ENCODE measurements around the gene EPHB2.

GRCh38 chr1:22804406-22804805, 93.8 kb downstream of the EPHB2 start:
- TF ChIP-seq POLR2A (IDR thresholded peaks at IDR 0.05; ENCODE audit: low read length) (no peak), BHLHE40 (IDR thresholded peaks at IDR 0.05; ENCODE audit: low read depth, low read length) (no peak), SREBF2 (IDR thresholded peaks at IDR 0.05) (no peak), NR3C1 (IDR thresholded peaks at IDR 0.05) (no peak), JUN (IDR thresholded peaks at IDR 0.05) (no peak), KDM1A (IDR thresholded peaks at IDR 0.05; ENCODE audit: low read depth) (no peak), ESRRA (IDR thresholded peaks at IDR 0.05; ENCODE audit: borderline replicate concordance, low read length) (no peak), ZNF302 (CRISPR knock-in tag; IDR thresholded peaks at IDR 0.05) (no peak), RNF2 (IDR thresholded peaks at IDR 0.05; ENCODE audit: borderline replicate concordance, low read depth) (no peak)
- TF ChIP-seq, protein P1, sequence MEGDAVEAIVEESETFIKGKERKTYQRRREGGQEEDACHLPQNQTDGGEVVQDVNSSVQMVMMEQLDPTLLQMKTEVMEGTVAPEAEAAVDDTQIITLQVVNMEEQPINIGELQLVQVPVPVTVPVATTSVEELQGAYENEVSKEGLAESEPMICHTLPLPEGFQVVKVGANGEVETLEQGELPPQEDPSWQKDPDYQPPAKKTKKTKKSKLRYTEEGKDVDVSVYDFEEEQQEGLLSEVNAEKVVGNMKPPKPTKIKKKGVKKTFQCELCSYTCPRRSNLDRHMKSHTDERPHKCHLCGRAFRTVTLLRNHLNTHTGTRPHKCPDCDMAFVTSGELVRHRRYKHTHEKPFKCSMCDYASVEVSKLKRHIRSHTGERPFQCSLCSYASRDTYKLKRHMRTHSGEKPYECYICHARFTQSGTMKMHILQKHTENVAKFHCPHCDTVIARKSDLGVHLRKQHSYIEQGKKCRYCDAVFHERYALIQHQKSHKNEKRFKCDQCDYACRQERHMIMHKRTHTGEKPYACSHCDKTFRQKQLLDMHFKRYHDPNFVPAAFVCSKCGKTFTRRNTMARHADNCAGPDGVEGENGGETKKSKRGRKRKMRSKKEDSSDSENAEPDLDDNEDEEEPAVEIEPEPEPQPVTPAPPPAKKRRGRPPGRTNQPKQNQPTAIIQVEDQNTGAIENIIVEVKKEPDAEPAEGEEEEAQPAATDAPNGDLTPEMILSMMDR (IDR thresholded peaks at IDR 0.05), result no peak
- TF ChIP-seq, protein P2, sequence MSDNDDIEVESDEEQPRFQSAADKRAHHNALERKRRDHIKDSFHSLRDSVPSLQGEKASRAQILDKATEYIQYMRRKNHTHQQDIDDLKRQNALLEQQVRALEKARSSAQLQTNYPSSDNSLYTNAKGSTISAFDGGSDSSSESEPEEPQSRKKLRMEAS (IDR thresholded peaks at IDR 0.05), result no peak
- TF ChIP-seq, protein P3, sequence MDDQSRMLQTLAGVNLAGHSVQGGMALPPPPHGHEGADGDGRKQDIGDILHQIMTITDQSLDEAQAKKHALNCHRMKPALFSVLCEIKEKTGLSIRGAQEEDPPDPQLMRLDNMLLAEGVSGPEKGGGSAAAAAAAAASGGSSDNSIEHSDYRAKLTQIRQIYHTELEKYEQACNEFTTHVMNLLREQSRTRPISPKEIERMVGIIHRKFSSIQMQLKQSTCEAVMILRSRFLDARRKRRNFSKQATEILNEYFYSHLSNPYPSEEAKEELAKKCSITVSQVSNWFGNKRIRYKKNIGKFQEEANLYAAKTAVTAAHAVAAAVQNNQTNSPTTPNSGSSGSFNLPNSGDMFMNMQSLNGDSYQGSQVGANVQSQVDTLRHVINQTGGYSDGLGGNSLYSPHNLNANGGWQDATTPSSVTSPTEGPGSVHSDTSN (IDR thresholded peaks at IDR 0.05), result no peak
- TF ChIP-seq, protein P4, sequence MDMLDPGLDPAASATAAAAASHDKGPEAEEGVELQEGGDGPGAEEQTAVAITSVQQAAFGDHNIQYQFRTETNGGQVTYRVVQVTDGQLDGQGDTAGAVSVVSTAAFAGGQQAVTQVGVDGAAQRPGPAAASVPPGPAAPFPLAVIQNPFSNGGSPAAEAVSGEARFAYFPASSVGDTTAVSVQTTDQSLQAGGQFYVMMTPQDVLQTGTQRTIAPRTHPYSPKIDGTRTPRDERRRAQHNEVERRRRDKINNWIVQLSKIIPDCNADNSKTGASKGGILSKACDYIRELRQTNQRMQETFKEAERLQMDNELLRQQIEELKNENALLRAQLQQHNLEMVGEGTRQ (IDR thresholded peaks at IDR 0.05), result no peak
